MCF 10A (cell line): Measurements from ENCODE around the gene U2SURP. TPM values are rescaled to one million over a fixed set of nuclear protein-coding genes. Genes with fewer than 3 reads are reported as not detected.

ENCODE experiments used
- BruUV-seq: library from RNA; stranded (reverse); fragments of 400-500 nt; replicated peaks from 2 replicates; lab custom pipeline; 2021; lab: Mats Ljungman, UMichigan
- CTCF ChIA-PET: fragments of 300-600 bp; sonication (Branson Sonifier 250); formaldehyde crosslinking; extraction: SDS; loops from one replicate; lab custom pipeline; 2021; ENCODE audit warnings: antibody characterized with exemption, inconsistent platforms; lab: Yijun Ruan, JAX
- POLR2A ChIA-PET: fragments of 300-600, 350-650 bp; sonication (Branson Sonifier 250); formaldehyde crosslinking; extraction: SDS; loops from one replicate; lab custom pipeline; 2020; ENCODE audit warnings: antibody characterized with exemption, inconsistent platforms; lab: Yijun Ruan, JAX
- DNase-seq: peaks from one replicate; pipeline ENCODE4 v3.0.0-alpha.2; 2018; ENCODE audit not compliant: unreplicated experiment
- H3K27ac Mint-ChIP-seq: one replicate; pipeline ENCODE4 v1.8.0; 2022; ENCODE audit warnings: mild to moderate bottlenecking, low read depth, mixed read lengths; ENCODE audit not compliant: unreplicated experiment
- H3K27me3 Mint-ChIP-seq: one replicate; pipeline ENCODE4 v1.8.0; 2022; ENCODE audit warnings: mixed read lengths; ENCODE audit not compliant: insufficient read depth, unreplicated experiment
- H3K36me3 Mint-ChIP-seq: one replicate; pipeline ENCODE4 v1.8.0; 2022; ENCODE audit warnings: mild to moderate bottlenecking, moderate library complexity, mixed read lengths; ENCODE audit not compliant: insufficient read depth, unreplicated experiment
- H3K4me1 Mint-ChIP-seq: one replicate; pipeline ENCODE4 v1.8.0; 2022; ENCODE audit warnings: mixed read lengths; ENCODE audit not compliant: insufficient read depth, unreplicated experiment
- H3K4me3 Mint-ChIP-seq: one replicate; pipeline ENCODE4 v1.8.0; 2022; ENCODE audit warnings: mild to moderate bottlenecking, moderate library complexity, mixed read lengths; ENCODE audit not compliant: unreplicated experiment
- H3K9me3 Mint-ChIP-seq: one replicate; pipeline ENCODE4 v1.8.0; 2022; ENCODE audit warnings: mixed read lengths; ENCODE audit not compliant: unreplicated experiment
- CTCF ChIP-seq: fragments of 200-600 bp; IDR thresholded peaks from one replicate; pipeline ENCODE4 v1.8.0; 2022; ENCODE audit warnings: antibody characterized with exemption, mild to moderate bottlenecking; ENCODE audit not compliant: unreplicated experiment
- intact Hi-C: fragments of 100-400 bp; cut with micrococcal nuclease; formaldehyde crosslinking; loops from 2 replicates; pipeline ENCODE4 v1.14.1; 2022
- total RNA-seq: library from RNA; stranded (reverse); gene quantifications from 2 replicates; pipeline ENCODE4 v1.2.3, GENCODE V29; 2022

The U2SURP gene
- total RNA-seq, 1 experiment from 2014 or later = 146 TPM

- intact Hi-C loops = no loop called here
- BruUV-seq = no TSS peak
Measured at GRCh38 chr3:142972092-142972753, 29.1 kb upstream of the U2SURP start.

GRCh38 chr3:142973217-142974009, 28.0 kb upstream of the U2SURP start:
- H3K27ac Mint-ChIP-seq = no peak overlapping the region
- no peak for DNase-seq
- BruUV-seq = no TSS peak
- ChIA-PET POLR2A (interaction anchor here (1.0 kb wide), 1 partner anchor 29 kb away, joined by 3 read pairs; no protein-coding TSS in a partner anchor), CTCF (interaction anchor here (0.6 to 4.1 kb wide), 6 partner anchors 11 to 144 kb away, joined by 3 to 23 read pairs (median 4); no protein-coding TSS in a partner anchor)
- no peaks in the 10 kb centered on the region for H3K27me3 Mint-ChIP-seq
- H3K4me1 Mint-ChIP-seq = peaks cover 5% of the 10 kb centered on the region
- no peak overlapping the region for H3K4me3 Mint-ChIP-seq
- intact Hi-C loops = no loop called here
- H3K9me3 Mint-ChIP-seq = no peaks in the 10 kb centered on the region
- TF ChIP-seq CTCF = no peak
- no peaks in the 10 kb centered on the region for H3K36me3 Mint-ChIP-seq

More at GRCh38 chr3:142972092-142972753, 29.1 kb upstream of the U2SURP start:
- DNase-seq = no peak
- Mint-ChIP-seq H3K27ac (no peak overlapping the region), H3K4me1 (peaks cover 5% of the 10 kb centered on the region), H3K4me3 (no peak overlapping the region), H3K27me3 (no peaks in the 10 kb centered on the region), H3K36me3 (no peaks in the 10 kb centered on the region), H3K9me3 (no peaks in the 10 kb centered on the region)
- ChIA-PET POLR2A (no interaction called here), CTCF (interaction anchor here (0.7 to 4.1 kb wide), 5 partner anchors 14 to 507 kb away, joined by 3 to 23 read pairs (median 4); no protein-coding TSS in a partner anchor)
- no peak for TF ChIP-seq CTCF

- H3K4me3 Mint-ChIP-seq = no peak overlapping the region
- DNase-seq = no peak
- CTCF ChIA-PET = interaction anchor here (1.2 to 4.1 kb wide), 3 partner anchors 14 to 146 kb away, joined by 3 to 23 read pairs (median 5); no protein-coding TSS in a partner anchor
- no peak overlapping the region for H3K27ac Mint-ChIP-seq
- intact Hi-C loops = no loop called here
- no peaks in the 10 kb centered on the region for H3K9me3 Mint-ChIP-seq
- BruUV-seq = no TSS peak
- peaks cover 5% of the 10 kb centered on the region for H3K4me1 Mint-ChIP-seq
- POLR2A ChIA-PET = interaction anchor here (1.6 to 1.7 kb wide), 2 partner anchors 20 to 26 kb away, joined by 4 to 6 read pairs; partner anchors contain the start of gene U2SURP
- no peaks in the 10 kb centered on the region for H3K36me3 Mint-ChIP-seq
- no peak for TF ChIP-seq CTCF
- no peaks in the 10 kb centered on the region for H3K27me3 Mint-ChIP-seq
Measured at GRCh38 chr3:142975316-142975995, 25.9 kb upstream of the U2SURP start.
